Glutamatergic neuron (in vitro differentiated cells): ENCODE results near the gene RNF20. TPM values are rescaled to one million over a fixed set of nuclear protein-coding genes. Genes with fewer than 3 reads are reported as not detected.
"Not testable (repeated sequence)": the region's sequence is repeated elsewhere in the genome, so short reads cannot be mapped to it uniquely, and the experiment has no call there.

Experiments
- DNase-seq: peaks from one replicate; pipeline ENCODE4 v3.0.0; 2022
- H3K27ac Mint-ChIP-seq: one replicate; pipeline ENCODE4 v1.8.0; 2020; ENCODE audit warnings: mild to moderate bottlenecking, mixed read lengths, inconsistent platforms; ENCODE audit not compliant: unreplicated experiment
- H3K27me3 Mint-ChIP-seq: one replicate; pipeline ENCODE4 v1.8.0; 2020; ENCODE audit warnings: mild to moderate bottlenecking, moderate library complexity, mixed read lengths, inconsistent platforms; ENCODE audit not compliant: unreplicated experiment
- H3K36me3 Mint-ChIP-seq: one replicate; pipeline ENCODE4 v1.8.0; 2020; ENCODE audit warnings: mild to moderate bottlenecking, mixed read lengths, inconsistent platforms; ENCODE audit not compliant: unreplicated experiment
- H3K4me1 Mint-ChIP-seq: one replicate; pipeline ENCODE4 v1.8.0; 2020; ENCODE audit warnings: mild to moderate bottlenecking, low read depth, mixed read lengths, inconsistent platforms; ENCODE audit not compliant: unreplicated experiment
- H3K4me3 Mint-ChIP-seq: one replicate; pipeline ENCODE4 v1.8.0; 2020; ENCODE audit warnings: mild to moderate bottlenecking, mixed read lengths, inconsistent platforms; ENCODE audit not compliant: unreplicated experiment
- H3K9me3 Mint-ChIP-seq: one replicate; pipeline ENCODE4 v1.8.0; 2020; ENCODE audit warnings: mild to moderate bottlenecking, moderate library complexity, mixed read lengths, inconsistent platforms; ENCODE audit not compliant: unreplicated experiment
- CTCF ChIP-seq: fragments of 200-600 bp; sonication (generic); IDR thresholded peaks from one replicate; pipeline ENCODE4 v1.5.0; 2021; ENCODE audit not compliant: partially characterized antibody, unreplicated experiment
- total RNA-seq: library from RNA; stranded (reverse); fragmentation: NEBNext Ultra II Directional; extraction: Animal tissue kit (Norgen Biotek cat#: 25700); gene quantifications from one replicate; pipeline ENCODE4 v1.2.1, GENCODE V29; 2021; ENCODE audit not compliant: unreplicated experiment

Gene RNF20
- total RNA-seq, 1 donor from 2014 or later, result 65.5 TPM

GRCh38 chr9:101514071-101514470, 19.6 kb upstream of the RNF20 start:
- H3K36me3 Mint-ChIP-seq, result no peaks in the 10 kb centered on the region
- no peak for TF ChIP-seq CTCF
- H3K4me1 Mint-ChIP-seq, result no peaks in the 10 kb centered on the region
- H3K27me3 Mint-ChIP-seq, result no peaks in the 10 kb centered on the region
- H3K27ac Mint-ChIP-seq, result no peak overlapping the region
- H3K9me3 Mint-ChIP-seq, result peaks cover 2% of the 10 kb centered on the region
- H3K4me3 Mint-ChIP-seq, result no peak overlapping the region
- no peak for DNase-seq

GRCh38 chr9:101516655-101517054, 17.0 kb upstream of the RNF20 start:
- no peaks in the 10 kb centered on the region for H3K4me1 Mint-ChIP-seq
- no peak overlapping the region for H3K27ac Mint-ChIP-seq
- no peaks in the 10 kb centered on the region for H3K36me3 Mint-ChIP-seq
- no peak for DNase-seq
- peaks cover 2% of the 10 kb centered on the region for H3K9me3 Mint-ChIP-seq
- no peak for TF ChIP-seq CTCF
- peaks cover 2% of the 10 kb centered on the region for H3K27me3 Mint-ChIP-seq
- no peak overlapping the region for H3K4me3 Mint-ChIP-seq

- not testable (repeated sequence) for H3K9me3 Mint-ChIP-seq, H3K4me3 Mint-ChIP-seq, H3K36me3 Mint-ChIP-seq, H3K4me1 Mint-ChIP-seq, H3K27me3 Mint-ChIP-seq, H3K27ac Mint-ChIP-seq, DNase-seq
Measured at GRCh38 chr9:101518489-101518888, 15.2 kb upstream of the RNF20 start.

- DNase-seq, result no peak
- TF ChIP-seq CTCF, result no peak
- Mint-ChIP-seq H3K27ac (no peak overlapping the region), H3K27me3 (peaks cover 2% of the 10 kb centered on the region), H3K4me3 (no peak overlapping the region), H3K36me3 (no peaks in the 10 kb centered on the region), H3K4me1 (no peaks in the 10 kb centered on the region), H3K9me3 (no peaks in the 10 kb centered on the region)
Measured at GRCh38 chr9:101524371-101524770, 9.3 kb upstream of the RNF20 start.

- Mint-ChIP-seq H3K27me3 (no peaks in the 10 kb centered on the region), H3K9me3 (no peaks in the 10 kb centered on the region)
Measured at GRCh38 chr9:101527066-101527465, 6.6 kb upstream of the RNF20 start.

More at GRCh38 chr9:101527066-101527465, 6.6 kb upstream of the RNF20 start:
- Mint-ChIP-seq H3K27ac (no peak overlapping the region), H3K4me3 (no peak overlapping the region), H3K36me3 (no peaks in the 10 kb centered on the region), H3K4me1 (no peaks in the 10 kb centered on the region)
- TF ChIP-seq CTCF, result no peak
- DNase-seq, result no peak
